ENCODE data around the gene IRS1. TPM values are rescaled to one million over a fixed set of nuclear protein-coding genes. Genes with fewer than 3 reads are reported as not detected.
"Not testable (repeated sequence)": the region's sequence is repeated elsewhere in the genome, so short reads cannot be mapped to it uniquely, and the experiment has no call there.

IRS1 gene
- total RNA-seq, 3 donors from 2014 or later, result 8.1 to 29.0 (median 13.5) TPM

- DNase-seq (no peak), ATAC-seq (no peak)
- Histone ChIP-seq H3K4me1 (ENCODE audit: low read depth) (peaks cover 19% of the 10 kb centered on the region), H3K9me3 (no peaks in the 10 kb centered on the region), H3K4me3 (no peak overlapping the region), H3K36me3 (ENCODE audit: low read depth) (no peaks in the 10 kb centered on the region)
- intact Hi-C loops (cut with DNase I, micrococcal nuclease), result no loop called here
- no peak for TF ChIP-seq CTCF (IDR thresholded peaks at IDR 0.05)
Measured at GRCh38 chr2:226837334-226837733, 37.7 kb upstream of the IRS1 start.

GRCh38 chr2:226836548-226836885 lies 36.9 kb upstream of the IRS1 start:
- no peaks in the 10 kb centered on the region for H3K9me3 ChIP-seq
- intact Hi-C loops (cut with DNase I, micrococcal nuclease), result no loop called here
- no peaks in the 10 kb centered on the region for H3K36me3 ChIP-seq (ENCODE audit: low read depth)
- no peak for TF ChIP-seq CTCF (IDR thresholded peaks at IDR 0.05)
- no peak for ATAC-seq
- peaks cover 19% of the 10 kb centered on the region for H3K4me1 ChIP-seq (ENCODE audit: low read depth)
- peak in 1 of 3 donors; percentile 4 for DNase-seq
- H3K4me3 ChIP-seq, result peak overlapping the region; percentile 77

- DNase-seq, result peak; percentile 95 to 97 (median 96)
- H3K9me3 ChIP-seq, result no peaks in the 10 kb centered on the region
- H3K4me1 ChIP-seq (ENCODE audit: low read depth), result peaks cover 19% of the 10 kb centered on the region
- TF ChIP-seq CTCF (IDR thresholded peaks at IDR 0.05), result no peak
- intact Hi-C loops (cut with DNase I, micrococcal nuclease), result no loop called here
- peak; percentile 98 for ATAC-seq
- no peaks in the 10 kb centered on the region for H3K36me3 ChIP-seq (ENCODE audit: low read depth)
- peak within 1 kb of the TSS; percentile 77 for H3K4me3 ChIP-seq
Measured at GRCh38 chr2:226835796-226836547, 36.4 kb upstream of the IRS1 start, which contains the start of gene RHBDD1. Gene RHBDD1 (plus strand): TSS chr2:226836054. CDS start chr2:226864694, 28,640 bp downstream.

GRCh38 chr2:226835420-226835795 lies 35.8 kb upstream of the IRS1 start:
- peak; percentile 43 for ATAC-seq
- peaks cover 19% of the 10 kb centered on the region for H3K4me1 ChIP-seq (ENCODE audit: low read depth)
- no peaks in the 10 kb centered on the region for H3K9me3 ChIP-seq
- no peaks in the 10 kb centered on the region for H3K36me3 ChIP-seq (ENCODE audit: low read depth)
- intact Hi-C loops (cut with DNase I, micrococcal nuclease), result no loop called here
- no peak for TF ChIP-seq CTCF (IDR thresholded peaks at IDR 0.05)
- DNase-seq, result peak in 1 of 3 donors; percentile 69
- peak overlapping the region; percentile 77 for H3K4me3 ChIP-seq

- peak overlapping the region; percentile 77 for H3K4me3 ChIP-seq
- H3K4me1 ChIP-seq (ENCODE audit: low read depth), result peaks cover 19% of the 10 kb centered on the region
- intact Hi-C loops (cut with DNase I, micrococcal nuclease); H3K9me3 ChIP-seq; ATAC-seq; H3K36me3 ChIP-seq (ENCODE audit: low read depth): not testable (repeated sequence)
- DNase-seq, result peak in 2 of 3 donors; percentile 10 to 42
Measured at GRCh38 chr2:226834880-226835279, 35.3 kb upstream of the IRS1 start.

- TF ChIP-seq CTCF (IDR thresholded peaks at IDR 0.05), result no peak
- H3K4me1 ChIP-seq (ENCODE audit: low read depth), result peaks cover 14% of the 10 kb centered on the region
- no peaks in the 10 kb centered on the region for H3K9me3 ChIP-seq
- intact Hi-C loops (cut with DNase I, micrococcal nuclease), result no loop called here
- no peaks in the 10 kb centered on the region for H3K36me3 ChIP-seq (ENCODE audit: low read depth)
- DNase-seq, result no peak
- no peak overlapping the region for H3K4me3 ChIP-seq
- ATAC-seq, result no peak
Measured at GRCh38 chr2:226832061-226832460, 32.4 kb upstream of the IRS1 start.
